Parathyroid adenoma (tissue), 2 donors: ENCODE measurements around the gene DLG2.

Experiments
- H2AFZ ChIP-seq: fragments of 300-600 bp; sonication (generic); one replicate; pipeline ENCODE4 v1.7.0; 2017; ENCODE audit warnings: antibody characterized with exemption, mild to moderate bottlenecking
- H3K27ac ChIP-seq: fragments of 300-600 bp; sonication (generic); one replicate; pipeline ENCODE4 v1.7.0; 2017
- H3K27me3 ChIP-seq: fragments of 300-600 bp; sonication (generic); one replicate; pipeline ENCODE4 v1.7.0; 2017; ENCODE audit warnings: low read length; ENCODE audit not compliant: control insufficient read depth, insufficient read depth
- H3K36me3 ChIP-seq: fragments of 300-600 bp; sonication (generic); one replicate; pipeline ENCODE4 v1.7.0; 2017; ENCODE audit warnings: low read length; ENCODE audit not compliant: control insufficient read depth, insufficient read depth
- H3K4me1 ChIP-seq: fragments of 300-600 bp; sonication (generic); one replicate; pipeline ENCODE4 v1.7.0; 2017; ENCODE audit warnings: control low read depth
- H3K4me2 ChIP-seq: fragments of 300-600 bp; sonication (generic); one replicate; pipeline ENCODE4 v1.7.0; 2017; ENCODE audit warnings: low read length
- H3K4me3 ChIP-seq: fragments of 300-600 bp; sonication (generic); one replicate; pipeline ENCODE4 v1.7.0; 2017; ENCODE audit warnings: low read depth, low read length
- H3K79me2 ChIP-seq: fragments of 300-600 bp; sonication (generic); one replicate; pipeline ENCODE4 v1.7.0; 2017; ENCODE audit warnings: control low read depth
- H3K9ac ChIP-seq: fragments of 300-600 bp; sonication (generic); one replicate; pipeline ENCODE4 v1.7.0; 2017; ENCODE audit warnings: mild to moderate bottlenecking
- H3K9me3 ChIP-seq: fragments of 300-600 bp; sonication (generic); one replicate; pipeline ENCODE4 v1.7.0; 2017; ENCODE audit warnings: low read length; ENCODE audit not compliant: control insufficient read depth
- TF ChIP-seq, protein P1 (sequence below): fragments of 300-600 bp; sonication (generic); IDR thresholded peaks from one replicate; pipeline ENCODE4 v1.7.0; 2017; ENCODE audit warnings: antibody characterized with exemption, mild to moderate bottlenecking
- donor health status: primary hyperparathyroidism.

The DLG2 gene

GRCh38 chr11:83472806-83473205, 2154.3 kb downstream of the DLG2 start:
- no peaks in the 10 kb centered on the region for H3K79me2 ChIP-seq
- no peak overlapping the region for H2AFZ ChIP-seq
- no peak overlapping the region for H3K27ac ChIP-seq
- TF ChIP-seq, protein P1, sequence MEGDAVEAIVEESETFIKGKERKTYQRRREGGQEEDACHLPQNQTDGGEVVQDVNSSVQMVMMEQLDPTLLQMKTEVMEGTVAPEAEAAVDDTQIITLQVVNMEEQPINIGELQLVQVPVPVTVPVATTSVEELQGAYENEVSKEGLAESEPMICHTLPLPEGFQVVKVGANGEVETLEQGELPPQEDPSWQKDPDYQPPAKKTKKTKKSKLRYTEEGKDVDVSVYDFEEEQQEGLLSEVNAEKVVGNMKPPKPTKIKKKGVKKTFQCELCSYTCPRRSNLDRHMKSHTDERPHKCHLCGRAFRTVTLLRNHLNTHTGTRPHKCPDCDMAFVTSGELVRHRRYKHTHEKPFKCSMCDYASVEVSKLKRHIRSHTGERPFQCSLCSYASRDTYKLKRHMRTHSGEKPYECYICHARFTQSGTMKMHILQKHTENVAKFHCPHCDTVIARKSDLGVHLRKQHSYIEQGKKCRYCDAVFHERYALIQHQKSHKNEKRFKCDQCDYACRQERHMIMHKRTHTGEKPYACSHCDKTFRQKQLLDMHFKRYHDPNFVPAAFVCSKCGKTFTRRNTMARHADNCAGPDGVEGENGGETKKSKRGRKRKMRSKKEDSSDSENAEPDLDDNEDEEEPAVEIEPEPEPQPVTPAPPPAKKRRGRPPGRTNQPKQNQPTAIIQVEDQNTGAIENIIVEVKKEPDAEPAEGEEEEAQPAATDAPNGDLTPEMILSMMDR, result no peak
- H3K9ac ChIP-seq, result no peak overlapping the region
- no peaks in the 10 kb centered on the region for H3K9me3 ChIP-seq
- no peak overlapping the region for H3K4me3 ChIP-seq
- no peak overlapping the region for H3K4me2 ChIP-seq
- H3K27me3 ChIP-seq, result no peaks in the 10 kb centered on the region
- no peaks in the 10 kb centered on the region for H3K36me3 ChIP-seq
- peaks cover 4% of the 10 kb centered on the region for H3K4me1 ChIP-seq

- Histone ChIP-seq H2AFZ (no peak overlapping the region), H3K4me2 (no peak overlapping the region), H3K4me1 (peaks cover 4% of the 10 kb centered on the region), H3K4me3 (no peak overlapping the region), H3K36me3 (no peaks in the 10 kb centered on the region), H3K27ac (no peak overlapping the region), H3K9ac (no peak overlapping the region), H3K79me2 (no peaks in the 10 kb centered on the region), H3K9me3 (no peaks in the 10 kb centered on the region), H3K27me3 (no peaks in the 10 kb centered on the region)
- TF ChIP-seq, protein P1, result no peak
These were observed 2155.1 kb downstream of the DLG2 start for GRCh38 chr11:83471831-83472727.

DNA sequence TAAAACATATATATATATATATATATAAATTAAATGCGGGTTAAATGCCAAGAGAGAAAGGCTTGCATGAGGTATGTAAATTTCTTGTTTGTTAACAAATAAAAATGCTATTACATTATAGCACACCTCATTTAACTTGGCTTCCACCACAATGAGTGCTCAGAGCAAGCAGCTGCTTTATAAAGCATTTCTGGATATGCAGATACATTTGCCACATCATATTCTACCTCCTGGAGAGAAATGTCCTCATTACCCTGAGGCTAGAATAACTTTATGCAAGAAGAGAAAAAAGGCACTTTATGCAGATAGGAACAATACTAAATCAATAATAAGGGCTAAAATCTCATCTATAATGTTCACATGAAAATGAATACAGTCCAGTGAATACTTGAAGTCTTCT, 2159.3 kb downstream of the DLG2 start:
- no peak overlapping the region for H3K4me2 ChIP-seq
- no peaks in the 10 kb centered on the region for H3K27me3 ChIP-seq
- H3K79me2 ChIP-seq, result no peaks in the 10 kb centered on the region
- no peak overlapping the region for H3K4me3 ChIP-seq
- no peaks in the 10 kb centered on the region for H3K9me3 ChIP-seq
- no peaks in the 10 kb centered on the region for H3K36me3 ChIP-seq
- no peak overlapping the region for H3K9ac ChIP-seq
- TF ChIP-seq, protein P1, result no peak
- H3K4me1 ChIP-seq, result no peaks in the 10 kb centered on the region
- no peak overlapping the region for H2AFZ ChIP-seq
- H3K27ac ChIP-seq, result no peak overlapping the region

- no peaks in the 10 kb centered on the region for H3K9me3 ChIP-seq
- H3K4me2 ChIP-seq, result no peak overlapping the region
- H3K4me1 ChIP-seq, result no peaks in the 10 kb centered on the region
- H2AFZ ChIP-seq, result no peak overlapping the region
- no peak overlapping the region for H3K9ac ChIP-seq
- no peaks in the 10 kb centered on the region for H3K79me2 ChIP-seq
- H3K27ac ChIP-seq, result no peak overlapping the region
- no peaks in the 10 kb centered on the region for H3K36me3 ChIP-seq
- H3K4me3 ChIP-seq, result no peak overlapping the region
- H3K27me3 ChIP-seq, result no peaks in the 10 kb centered on the region
- TF ChIP-seq, protein P1, result no peak
These were observed 2162.8 kb downstream of the DLG2 start for GRCh38 chr11:83464160-83464944.
